Tibial nerve (tissue), 4 donors: ENCODE data around the gene CHST1.

ENCODE experiments used
- EP300 ChIP-seq, 2 donors: sonication (generic); formaldehyde crosslinking; IDR thresholded peaks; one replicate each; pipeline ENCODE4 v1.6.1; 2017; ENCODE audit warnings: antibody characterized with exemption in 2 of 2, mild to moderate bottlenecking in 1 of 2
- POLR2A ChIP-seq, 2 donors: fragments of 450-650 bp; IDR thresholded peaks; one replicate each; pipeline ENCODE4 v1.6.1; 2017; ENCODE audit warnings: antibody characterized with exemption in 2 of 2, mild to moderate bottlenecking in 2 of 2, moderate library complexity in 2 of 2
- TF ChIP-seq, protein P1 (sequence below), 5 experiments: fragments of 200-600 bp in 3 of 5; fragments of 450-650 bp in 2 of 5; sonication (generic) in 3 of 5; IDR thresholded peaks; one replicate each; pipeline ENCODE4 v1.5.1; 2016 to 2019; ENCODE audit warnings: antibody characterized with exemption in 5 of 5, mild to moderate bottlenecking in 3 of 5, moderate library complexity in 2 of 5

DNA sequence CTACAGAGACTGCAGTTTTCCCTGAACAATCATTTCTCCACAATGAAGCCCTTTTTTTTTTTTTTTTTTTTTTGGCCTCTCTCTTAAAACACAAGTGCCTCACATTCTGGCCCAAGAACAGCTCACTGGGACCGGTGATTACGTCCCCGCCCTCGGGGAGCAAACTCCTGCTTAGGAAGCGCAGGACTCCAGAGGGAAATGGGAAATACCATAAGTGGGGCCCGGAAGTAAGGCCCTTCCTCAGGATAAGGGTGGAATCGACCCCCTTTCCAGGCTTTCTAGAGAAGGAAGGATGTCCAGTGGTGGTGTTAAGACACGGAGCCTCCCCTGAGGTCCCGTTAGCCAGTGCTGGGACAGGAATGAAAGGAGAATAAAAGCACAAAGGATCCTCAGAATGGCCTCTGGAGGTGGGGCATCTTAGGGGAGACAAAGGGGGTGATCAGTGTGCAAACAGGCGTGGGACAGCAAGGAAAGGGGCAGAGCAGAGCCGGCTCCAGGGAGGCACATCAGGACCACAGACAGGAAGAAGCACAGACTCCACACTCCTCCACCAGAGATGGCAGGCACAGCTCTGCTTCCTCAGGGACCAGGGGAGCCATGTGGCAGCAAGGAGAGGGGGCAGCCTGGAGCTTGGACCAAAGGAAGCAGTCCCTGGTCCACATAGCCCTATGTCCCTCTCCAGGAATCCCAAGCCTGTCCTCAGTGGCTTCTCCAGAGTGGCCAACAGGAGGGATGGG lies 61.3 kb downstream of the CHST1 start:
- no peak for TF ChIP-seq POLR2A (IDR thresholded peaks at IDR 0.05)
- TF ChIP-seq, protein P1, sequence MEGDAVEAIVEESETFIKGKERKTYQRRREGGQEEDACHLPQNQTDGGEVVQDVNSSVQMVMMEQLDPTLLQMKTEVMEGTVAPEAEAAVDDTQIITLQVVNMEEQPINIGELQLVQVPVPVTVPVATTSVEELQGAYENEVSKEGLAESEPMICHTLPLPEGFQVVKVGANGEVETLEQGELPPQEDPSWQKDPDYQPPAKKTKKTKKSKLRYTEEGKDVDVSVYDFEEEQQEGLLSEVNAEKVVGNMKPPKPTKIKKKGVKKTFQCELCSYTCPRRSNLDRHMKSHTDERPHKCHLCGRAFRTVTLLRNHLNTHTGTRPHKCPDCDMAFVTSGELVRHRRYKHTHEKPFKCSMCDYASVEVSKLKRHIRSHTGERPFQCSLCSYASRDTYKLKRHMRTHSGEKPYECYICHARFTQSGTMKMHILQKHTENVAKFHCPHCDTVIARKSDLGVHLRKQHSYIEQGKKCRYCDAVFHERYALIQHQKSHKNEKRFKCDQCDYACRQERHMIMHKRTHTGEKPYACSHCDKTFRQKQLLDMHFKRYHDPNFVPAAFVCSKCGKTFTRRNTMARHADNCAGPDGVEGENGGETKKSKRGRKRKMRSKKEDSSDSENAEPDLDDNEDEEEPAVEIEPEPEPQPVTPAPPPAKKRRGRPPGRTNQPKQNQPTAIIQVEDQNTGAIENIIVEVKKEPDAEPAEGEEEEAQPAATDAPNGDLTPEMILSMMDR (IDR thresholded peaks at IDR 0.05) = no peak
- TF ChIP-seq EP300 (IDR thresholded peaks at IDR 0.05) = no peak
